ENCODE data around the gene GSDME.

GSDME gene

DNA sequence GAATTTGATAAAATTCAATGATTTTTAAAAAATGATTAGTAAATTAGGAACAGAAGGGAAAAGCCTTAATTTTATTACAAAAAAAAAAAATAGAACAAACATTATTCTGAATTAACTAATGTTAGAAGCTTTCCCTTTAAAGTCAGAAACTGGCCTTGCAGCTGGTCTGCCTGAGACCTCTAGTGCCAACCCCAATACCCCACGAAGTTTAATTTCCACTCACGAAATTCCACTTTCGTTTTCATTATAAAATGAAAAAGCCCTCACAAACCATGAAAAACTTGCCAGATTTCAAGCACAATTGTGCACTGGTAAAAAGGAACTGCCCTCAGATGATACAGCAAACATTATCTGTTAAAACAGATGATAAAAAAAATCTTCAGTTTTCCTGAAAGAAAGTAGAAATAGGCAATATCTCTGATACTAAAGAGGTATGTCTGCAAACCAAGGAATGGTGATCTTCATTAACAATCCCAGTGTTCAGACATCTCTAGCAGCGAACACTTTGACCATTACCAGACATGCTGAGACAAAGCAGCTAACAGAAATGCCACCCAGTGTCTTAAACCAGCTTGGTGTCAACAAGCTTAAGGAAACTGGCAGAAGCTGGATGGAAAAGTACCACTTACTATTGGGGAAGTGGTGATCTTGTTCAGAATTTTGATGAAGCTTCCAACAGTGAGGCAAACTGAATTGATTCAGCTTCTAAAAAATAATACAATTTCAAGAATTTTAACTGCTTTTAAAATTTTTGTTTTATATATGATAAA, 103.8 kb downstream of the GSDME start:
- Histone ChIP-seq H3K36me3 (ENCODE audit: insufficient read depth) (0 out of 2 replicates have a peak, but pooled peaks cover 3% of the 10 kb centered on the region), H3K27ac (no peak overlapping the region; the same call in 1 of the 2 replicates), H2AFZ (ENCODE audit: low read depth) (no peak overlapping the region), H3K4me2 (peak overlapping the region; percentile 20), H3K4me3 (IDR thresholded peaks at IDR 0.05; ENCODE audit: insufficient read depth, low read depth, low read length) (no peak overlapping the region), H3K27me3 (ENCODE audit: insufficient read depth, low read depth) (no peaks in the 10 kb centered on the region), H4K20me1 (ENCODE audit: insufficient read depth) (no peaks in the 10 kb centered on the region), H3K4me1 (ENCODE audit: low read depth, poor library complexity, severe bottlenecking) (peaks cover 18% of the 10 kb centered on the region), H3K79me2 (ENCODE audit: insufficient read depth, low read depth) (no peaks in the 10 kb centered on the region), H3K9ac (no peak overlapping the region)
- TF ChIP-seq, protein P1, sequence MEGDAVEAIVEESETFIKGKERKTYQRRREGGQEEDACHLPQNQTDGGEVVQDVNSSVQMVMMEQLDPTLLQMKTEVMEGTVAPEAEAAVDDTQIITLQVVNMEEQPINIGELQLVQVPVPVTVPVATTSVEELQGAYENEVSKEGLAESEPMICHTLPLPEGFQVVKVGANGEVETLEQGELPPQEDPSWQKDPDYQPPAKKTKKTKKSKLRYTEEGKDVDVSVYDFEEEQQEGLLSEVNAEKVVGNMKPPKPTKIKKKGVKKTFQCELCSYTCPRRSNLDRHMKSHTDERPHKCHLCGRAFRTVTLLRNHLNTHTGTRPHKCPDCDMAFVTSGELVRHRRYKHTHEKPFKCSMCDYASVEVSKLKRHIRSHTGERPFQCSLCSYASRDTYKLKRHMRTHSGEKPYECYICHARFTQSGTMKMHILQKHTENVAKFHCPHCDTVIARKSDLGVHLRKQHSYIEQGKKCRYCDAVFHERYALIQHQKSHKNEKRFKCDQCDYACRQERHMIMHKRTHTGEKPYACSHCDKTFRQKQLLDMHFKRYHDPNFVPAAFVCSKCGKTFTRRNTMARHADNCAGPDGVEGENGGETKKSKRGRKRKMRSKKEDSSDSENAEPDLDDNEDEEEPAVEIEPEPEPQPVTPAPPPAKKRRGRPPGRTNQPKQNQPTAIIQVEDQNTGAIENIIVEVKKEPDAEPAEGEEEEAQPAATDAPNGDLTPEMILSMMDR (conservative IDR thresholded peaks at IDR 0.05; ENCODE audit: low read depth, low read length) = no peak

DNA sequence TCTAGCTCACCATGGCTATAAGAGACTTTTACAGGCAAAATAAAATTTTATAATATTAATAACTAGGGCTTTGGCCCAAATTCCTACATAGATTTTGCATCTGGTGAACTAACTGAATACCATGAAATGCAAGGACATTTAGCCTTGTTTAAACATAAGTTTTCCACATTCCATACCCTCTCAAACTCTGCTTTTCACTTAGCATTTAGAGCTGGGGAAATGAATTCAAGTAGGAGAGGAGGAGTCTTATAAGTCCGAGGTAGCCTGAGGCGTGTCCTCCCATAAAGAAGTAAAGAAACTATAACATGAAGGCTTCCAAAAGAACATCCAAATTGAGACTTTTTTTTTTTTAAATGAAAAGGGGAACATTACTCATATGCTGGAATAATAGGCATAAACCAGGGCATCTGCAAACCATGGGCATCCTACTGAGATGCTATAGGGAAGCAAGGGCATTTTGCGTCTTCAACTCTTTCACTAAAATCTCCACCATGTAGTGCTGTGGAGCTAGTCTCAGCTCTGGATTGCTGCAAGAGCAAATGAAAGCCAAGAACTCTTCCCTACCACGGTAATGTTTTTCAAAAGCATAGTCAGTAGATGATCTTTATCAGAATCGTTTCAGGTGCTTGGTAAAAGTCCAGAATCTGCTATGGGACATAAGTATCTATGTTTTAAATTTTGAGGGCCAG, 104.9 kb downstream of the GSDME start:
- no peaks in the 10 kb centered on the region; the same call in 1 of the 2 replicates for H3K79me2 ChIP-seq (ENCODE audit: insufficient read depth, low read depth)
- no peak overlapping the region for H3K4me3 ChIP-seq (IDR thresholded peaks at IDR 0.05; ENCODE audit: insufficient read depth, low read depth, low read length)
- peaks cover 18% of the 10 kb centered on the region for H3K4me1 ChIP-seq (ENCODE audit: low read depth, poor library complexity, severe bottlenecking)
- H3K27ac ChIP-seq = no peak overlapping the region
- H3K36me3 ChIP-seq (ENCODE audit: insufficient read depth) = 0 out of 2 replicates have a peak, but pooled peaks cover 3% of the 10 kb centered on the region
- H3K9ac ChIP-seq = no peak overlapping the region
- TF ChIP-seq, protein P1 (conservative IDR thresholded peaks at IDR 0.05; ENCODE audit: low read depth, low read length) = no peak
- H4K20me1 ChIP-seq (ENCODE audit: insufficient read depth) = no peaks in the 10 kb centered on the region
- H2AFZ ChIP-seq (ENCODE audit: low read depth) = no peak overlapping the region
- H3K4me2 ChIP-seq = peak overlapping the region; percentile 5; the same call in 1 of the 2 replicates
- H3K27me3 ChIP-seq (ENCODE audit: insufficient read depth, low read depth) = no peaks in the 10 kb centered on the region

All from KMS-11 (cell line).